Measurements from ENCODE around the gene SDK2. TPM values are rescaled to one million over a fixed set of nuclear protein-coding genes. Genes with fewer than 3 reads are reported as not detected.

Gene SDK2
- total RNA-seq, 1 donor from 2014 or later = 31.2 TPM

DNA sequence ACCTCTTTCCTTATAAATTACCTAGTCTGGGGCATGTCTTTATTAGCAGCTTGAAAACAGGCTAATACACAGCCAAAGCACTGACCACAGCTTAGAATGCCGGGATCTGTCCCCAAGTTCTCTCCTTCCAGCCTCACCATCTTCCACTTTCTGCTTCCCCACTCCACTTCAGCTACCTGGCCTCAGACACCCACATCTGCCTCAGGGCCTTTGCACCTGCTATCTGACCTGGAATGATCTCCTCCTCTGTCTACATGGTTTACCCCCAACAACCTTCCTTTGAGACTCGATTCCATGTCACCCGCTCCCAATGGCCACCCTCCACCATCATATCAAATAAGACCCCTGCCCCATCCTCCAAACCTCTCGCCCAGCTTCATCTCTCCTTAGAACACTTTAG, 179.8 kb downstream of the SDK2 start:
- no peak for DNase-seq (ENCODE audit: low read depth, low spot score)
- TF ChIP-seq, protein P1, sequence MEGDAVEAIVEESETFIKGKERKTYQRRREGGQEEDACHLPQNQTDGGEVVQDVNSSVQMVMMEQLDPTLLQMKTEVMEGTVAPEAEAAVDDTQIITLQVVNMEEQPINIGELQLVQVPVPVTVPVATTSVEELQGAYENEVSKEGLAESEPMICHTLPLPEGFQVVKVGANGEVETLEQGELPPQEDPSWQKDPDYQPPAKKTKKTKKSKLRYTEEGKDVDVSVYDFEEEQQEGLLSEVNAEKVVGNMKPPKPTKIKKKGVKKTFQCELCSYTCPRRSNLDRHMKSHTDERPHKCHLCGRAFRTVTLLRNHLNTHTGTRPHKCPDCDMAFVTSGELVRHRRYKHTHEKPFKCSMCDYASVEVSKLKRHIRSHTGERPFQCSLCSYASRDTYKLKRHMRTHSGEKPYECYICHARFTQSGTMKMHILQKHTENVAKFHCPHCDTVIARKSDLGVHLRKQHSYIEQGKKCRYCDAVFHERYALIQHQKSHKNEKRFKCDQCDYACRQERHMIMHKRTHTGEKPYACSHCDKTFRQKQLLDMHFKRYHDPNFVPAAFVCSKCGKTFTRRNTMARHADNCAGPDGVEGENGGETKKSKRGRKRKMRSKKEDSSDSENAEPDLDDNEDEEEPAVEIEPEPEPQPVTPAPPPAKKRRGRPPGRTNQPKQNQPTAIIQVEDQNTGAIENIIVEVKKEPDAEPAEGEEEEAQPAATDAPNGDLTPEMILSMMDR (conservative IDR thresholded peaks at IDR 0.05) = no peak
- Mint-ChIP-seq H3K36me3 (ENCODE audit: low read depth) (peaks cover 7% of the 10 kb centered on the region), H3K9me3 (peaks cover 2% of the 10 kb centered on the region), H3K27me3 (ENCODE audit: low read depth) (no peaks in the 10 kb centered on the region), H3K4me3 (no peak overlapping the region), H3K27ac (ENCODE audit: unreplicated experiment) (peak overlapping the region; percentile 36), H3K4me1 (peaks cover 12% of the 10 kb centered on the region)

DNA sequence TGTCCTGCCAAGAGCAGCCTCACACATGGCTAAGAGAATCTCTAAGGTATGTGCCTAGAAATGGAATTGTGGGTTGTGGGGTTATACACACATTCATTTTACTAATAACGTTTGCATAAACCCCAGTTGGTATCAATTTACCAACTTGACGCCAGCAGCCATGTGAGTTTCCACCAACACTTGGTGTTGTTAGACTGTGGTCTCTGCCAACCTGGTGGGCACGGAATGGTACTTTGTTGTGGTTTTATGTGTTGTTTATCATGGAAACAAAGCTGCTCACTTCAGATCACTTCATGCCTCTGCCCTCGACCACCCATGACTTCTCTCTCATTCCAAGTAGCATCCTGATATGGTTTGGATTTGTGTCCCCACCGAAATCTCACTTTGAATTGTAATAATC, 180.4 kb downstream of the SDK2 start:
- peaks cover 12% of the 10 kb centered on the region for H3K4me1 Mint-ChIP-seq
- peaks cover 2% of the 10 kb centered on the region for H3K9me3 Mint-ChIP-seq
- no peaks in the 10 kb centered on the region for H3K27me3 Mint-ChIP-seq (ENCODE audit: low read depth)
- no peak for DNase-seq (ENCODE audit: low read depth, low spot score)
- TF ChIP-seq, protein P1 (conservative IDR thresholded peaks at IDR 0.05) = no peak
- H3K27ac Mint-ChIP-seq (ENCODE audit: unreplicated experiment) = no peak overlapping the region
- H3K36me3 Mint-ChIP-seq (ENCODE audit: low read depth) = peaks cover 7% of the 10 kb centered on the region
- H3K4me3 Mint-ChIP-seq = no peak overlapping the region

DNA sequence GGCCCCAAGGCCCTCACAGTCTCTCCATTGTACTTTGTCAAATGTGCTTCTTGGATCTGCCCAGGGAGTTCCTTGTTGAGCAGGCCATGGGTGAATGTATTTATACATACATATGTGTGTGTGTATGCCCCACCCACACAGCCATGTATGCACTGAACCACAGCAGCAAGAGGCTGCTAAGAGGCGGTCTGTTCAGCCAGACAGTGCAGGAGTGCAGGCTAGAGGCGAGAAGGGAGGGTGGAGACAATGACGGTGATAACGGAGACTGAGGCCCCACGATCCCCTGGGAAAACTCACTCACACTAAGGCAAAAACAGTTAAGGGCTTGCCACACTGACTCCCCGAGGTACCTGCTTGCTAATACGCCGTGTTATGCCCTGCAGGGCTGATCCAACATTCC, 181.4 kb downstream of the SDK2 start:
- peaks cover 12% of the 10 kb centered on the region for H3K4me1 Mint-ChIP-seq
- no peak overlapping the region for H3K4me3 Mint-ChIP-seq
- peaks cover 2% of the 10 kb centered on the region for H3K9me3 Mint-ChIP-seq
- no peaks in the 10 kb centered on the region for H3K27me3 Mint-ChIP-seq (ENCODE audit: low read depth)
- DNase-seq (ENCODE audit: low read depth, low spot score) = no peak
- no peak overlapping the region for H3K27ac Mint-ChIP-seq (ENCODE audit: unreplicated experiment)
- peaks cover 7% of the 10 kb centered on the region for H3K36me3 Mint-ChIP-seq (ENCODE audit: low read depth)
- TF ChIP-seq, protein P1 (conservative IDR thresholded peaks at IDR 0.05) = no peak

DNA sequence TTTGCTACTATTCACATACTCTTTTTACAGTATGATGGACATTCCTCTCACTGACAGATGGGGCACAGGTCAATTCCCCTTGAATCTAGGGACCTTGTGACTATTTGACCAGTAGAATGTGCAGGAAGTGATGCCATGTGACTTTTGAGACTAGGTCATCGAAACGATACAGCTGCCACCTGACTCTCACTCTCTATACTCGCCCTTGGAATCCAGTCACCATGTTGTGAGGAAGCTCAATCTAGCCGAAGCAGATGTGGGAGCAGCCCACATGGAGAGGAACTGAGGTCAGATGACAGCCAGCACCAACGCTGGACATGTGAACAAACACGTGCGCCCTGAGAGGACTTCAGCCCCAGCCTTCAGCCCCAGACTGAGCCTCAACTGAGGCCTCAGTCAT, 184.3 kb downstream of the SDK2 start:
- no peaks in the 10 kb centered on the region for H3K27me3 Mint-ChIP-seq (ENCODE audit: low read depth)

DNA sequence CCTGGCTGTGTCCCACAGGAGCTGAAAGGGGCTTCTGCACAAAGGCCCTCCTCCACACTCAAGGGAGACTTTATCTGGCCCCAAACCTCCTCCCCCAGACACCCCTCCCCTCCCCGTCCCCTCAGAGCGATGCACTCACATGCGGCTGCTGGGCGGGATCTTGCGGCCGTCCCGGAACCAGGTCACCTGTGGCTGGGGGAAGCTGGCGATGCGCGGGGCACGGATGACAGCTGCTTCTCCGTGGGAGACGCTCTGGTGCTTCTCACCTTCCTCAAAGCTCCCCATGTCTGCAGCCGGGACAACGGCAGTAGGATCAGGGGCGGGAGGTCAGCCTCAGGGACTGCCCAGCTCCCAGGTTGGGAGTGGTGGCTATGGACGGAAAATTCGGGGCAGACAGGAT, 188.5 kb downstream of the SDK2 start:
- DNase-seq (ENCODE audit: low read depth, low spot score) = no peak
- peaks cover under 1% of the 10 kb centered on the region for H3K9me3 Mint-ChIP-seq
- H3K27me3 Mint-ChIP-seq (ENCODE audit: low read depth) = no peaks in the 10 kb centered on the region
- no peak overlapping the region for H3K4me3 Mint-ChIP-seq
- H3K4me1 Mint-ChIP-seq = peaks cover under 1% of the 10 kb centered on the region
- no peak overlapping the region for H3K27ac Mint-ChIP-seq (ENCODE audit: unreplicated experiment)
- H3K36me3 Mint-ChIP-seq (ENCODE audit: low read depth) = peaks cover 15% of the 10 kb centered on the region
- TF ChIP-seq, protein P1 (conservative IDR thresholded peaks at IDR 0.05) = no peak

More for the DNA sequence above, 184.3 kb downstream of the SDK2 start:
- Mint-ChIP-seq H3K27ac (ENCODE audit: unreplicated experiment) (no peak overlapping the region), H3K36me3 (ENCODE audit: low read depth) (peaks cover 7% of the 10 kb centered on the region), H3K9me3 (peaks cover 2% of the 10 kb centered on the region), H3K4me1 (no peaks in the 10 kb centered on the region), H3K4me3 (no peak overlapping the region)
- TF ChIP-seq, protein P1 (conservative IDR thresholded peaks at IDR 0.05) = no peak
- no peak for DNase-seq (ENCODE audit: low read depth, low spot score)
